ENCODE measurements around the gene PTPN18.

PTPN18 gene

GRCh38 chr2:130368786-130369185 is 12.9 kb downstream of the PTPN18 start:
- H3K27me3 Mint-ChIP-seq: no peaks in the 10 kb centered on the region
- peaks cover 33% of the 10 kb centered on the region for H3K36me3 Mint-ChIP-seq (ENCODE audit: low read depth)
- H3K9me3 Mint-ChIP-seq: no peaks in the 10 kb centered on the region
- H3K4me1 Mint-ChIP-seq (ENCODE audit: low read depth): peaks cover 29% of the 10 kb centered on the region
- H3K4me3 Mint-ChIP-seq: no peak overlapping the region
- no peak overlapping the region for H3K27ac Mint-ChIP-seq
- no peak for DNase-seq

DNA sequence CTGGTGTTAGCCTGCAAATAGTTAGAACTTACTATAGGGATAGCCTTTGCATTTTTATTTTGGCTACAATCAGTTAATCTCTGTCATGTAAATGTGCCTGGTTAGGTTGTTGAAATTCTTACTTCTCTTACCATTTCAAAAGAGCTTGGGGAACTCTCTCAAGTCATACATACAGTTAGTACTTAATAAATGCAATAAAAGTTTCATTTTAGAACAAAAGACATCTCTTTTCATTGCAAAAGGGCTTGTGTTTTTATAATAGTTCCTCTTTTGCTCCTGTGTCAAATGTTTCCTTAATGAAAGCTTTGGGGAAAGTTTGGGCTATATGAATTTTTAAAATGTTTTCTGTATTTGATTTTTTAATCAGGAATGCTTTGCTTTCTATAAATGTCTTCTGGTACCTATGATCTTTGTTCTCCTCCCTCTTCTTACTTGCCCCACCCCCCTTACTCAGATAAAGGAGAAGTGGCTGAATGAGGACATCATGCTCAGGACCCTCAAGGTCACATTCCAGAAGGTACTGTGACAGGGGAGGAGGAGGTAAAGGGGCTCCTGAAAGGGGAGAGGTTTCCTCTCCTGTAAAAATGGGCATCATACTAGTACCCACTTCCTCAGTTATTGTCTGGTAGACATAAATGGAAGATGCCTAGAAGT is 13.6 kb downstream of the PTPN18 start:
- Mint-ChIP-seq H3K4me3 (no peak overlapping the region), H3K27ac (no peak overlapping the region), H3K36me3 (ENCODE audit: low read depth) (peaks cover 40% of the 10 kb centered on the region), H3K9me3 (no peaks in the 10 kb centered on the region), H3K27me3 (no peaks in the 10 kb centered on the region), H3K4me1 (ENCODE audit: low read depth) (peaks cover 33% of the 10 kb centered on the region)
- DNase-seq: no peak

DNA sequence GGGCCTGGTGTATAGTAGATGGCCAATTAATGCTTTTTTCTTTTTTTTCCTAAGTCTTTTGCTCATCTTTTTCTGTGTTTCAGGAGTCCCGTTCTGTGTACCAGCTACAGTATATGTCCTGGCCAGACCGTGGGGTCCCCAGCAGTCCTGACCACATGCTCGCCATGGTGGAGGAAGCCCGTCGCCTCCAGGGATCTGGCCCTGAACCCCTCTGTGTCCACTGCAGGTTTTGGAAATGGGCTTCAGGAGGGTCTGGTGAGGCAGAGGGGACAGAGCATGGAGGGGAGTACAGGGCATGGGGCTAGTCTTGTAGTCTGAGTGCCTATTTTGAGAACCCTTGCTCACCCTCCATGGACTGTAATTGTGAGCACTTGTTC is 14.1 kb downstream of the PTPN18 start:
- H3K4me1 Mint-ChIP-seq (ENCODE audit: low read depth): peaks cover 38% of the 10 kb centered on the region
- peak overlapping the region; percentile 92 for H3K4me3 Mint-ChIP-seq
- no peaks in the 10 kb centered on the region for H3K27me3 Mint-ChIP-seq
- peak overlapping the region; percentile 95 for H3K27ac Mint-ChIP-seq
- DNase-seq: no peak
- H3K9me3 Mint-ChIP-seq: no peaks in the 10 kb centered on the region
- H3K36me3 Mint-ChIP-seq (ENCODE audit: low read depth): peaks cover 45% of the 10 kb centered on the region

GRCh38 chr2:130370490-130370889 is 14.6 kb downstream of the PTPN18 start:
- H3K27ac Mint-ChIP-seq: peak overlapping the region; percentile 95

GRCh38 chr2:130371723-130372054 is 15.8 kb downstream of the PTPN18 start:
- Mint-ChIP-seq H3K4me1 (ENCODE audit: low read depth) (peaks cover 52% of the 10 kb centered on the region), H3K27me3 (no peaks in the 10 kb centered on the region), H3K27ac (peak overlapping the region; percentile 95), H3K4me3 (peak overlapping the region; percentile 92), H3K36me3 (ENCODE audit: low read depth) (peaks cover 62% of the 10 kb centered on the region), H3K9me3 (no peaks in the 10 kb centered on the region)
- DNase-seq: no peak

More at GRCh38 chr2:130370490-130370889, 14.6 kb downstream of the PTPN18 start:
- Mint-ChIP-seq H3K9me3 (no peaks in the 10 kb centered on the region), H3K36me3 (ENCODE audit: low read depth) (peaks cover 50% of the 10 kb centered on the region), H3K27me3 (no peaks in the 10 kb centered on the region), H3K4me1 (ENCODE audit: low read depth) (peaks cover 41% of the 10 kb centered on the region), H3K4me3 (peak overlapping the region; percentile 92)
- peak; percentile 56 for DNase-seq

GRCh38 chr2:130372055-130372832 is 16.4 kb downstream of the PTPN18 start:
- no peaks in the 10 kb centered on the region for H3K27me3 Mint-ChIP-seq
- H3K36me3 Mint-ChIP-seq (ENCODE audit: low read depth): peaks cover 64% of the 10 kb centered on the region
- H3K4me1 Mint-ChIP-seq (ENCODE audit: low read depth): peaks cover 57% of the 10 kb centered on the region

DNA sequence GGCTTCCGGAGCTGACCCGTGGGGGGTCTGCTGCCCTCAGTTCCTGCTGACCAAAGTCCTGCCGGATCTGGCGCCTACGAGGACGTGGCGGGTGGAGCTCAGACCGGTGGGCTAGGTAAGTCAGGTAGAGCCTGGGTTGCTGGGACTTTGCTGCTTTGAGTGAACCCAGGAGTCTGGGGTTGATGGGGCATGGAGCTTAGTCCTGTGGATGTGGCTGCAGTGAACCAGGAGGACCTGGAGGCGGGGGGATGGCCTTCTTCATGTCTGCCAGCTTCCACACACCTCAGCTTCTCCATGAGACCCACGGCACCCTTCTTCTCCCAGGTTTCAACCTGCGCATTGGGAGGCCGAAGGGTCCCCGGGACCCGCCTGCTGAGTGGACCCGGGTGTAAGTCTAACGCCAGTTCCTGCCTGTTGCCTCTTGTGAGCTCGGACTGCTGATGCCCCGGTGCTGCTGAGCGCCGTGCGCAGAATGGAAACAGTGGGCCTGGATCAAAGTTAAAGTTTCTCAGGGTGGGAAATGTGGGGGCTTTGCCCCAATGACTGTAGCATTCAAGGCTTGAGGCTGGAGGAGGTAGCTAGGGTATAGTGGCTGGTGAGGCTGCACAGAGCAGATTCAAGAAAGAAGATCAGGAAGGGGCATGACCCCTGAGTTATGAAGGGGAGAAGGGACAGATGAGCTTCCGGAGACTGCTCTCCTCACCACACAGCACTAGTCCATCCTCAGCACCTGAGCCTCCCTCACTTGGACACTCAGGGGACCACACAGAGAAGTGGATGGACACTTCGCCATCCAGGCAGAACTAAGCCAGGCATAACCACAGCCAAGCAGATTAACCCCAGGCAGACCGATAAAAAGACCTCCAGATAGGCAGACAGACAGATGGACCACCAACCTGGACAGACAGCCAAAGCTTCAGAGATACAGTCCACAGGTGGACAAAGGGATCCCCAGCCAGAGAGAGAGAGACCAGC is 17.3 kb downstream of the PTPN18 start:
- Mint-ChIP-seq H3K4me1 (ENCODE audit: low read depth) (peaks cover 64% of the 10 kb centered on the region), H3K36me3 (ENCODE audit: low read depth) (peaks cover 64% of the 10 kb centered on the region), H3K27me3 (no peaks in the 10 kb centered on the region), H3K9me3 (no peaks in the 10 kb centered on the region), H3K4me3 (peak overlapping the region; percentile 92), H3K27ac (peak overlapping the region; percentile 91)
- DNase-seq: no peak

More at GRCh38 chr2:130372055-130372832, 16.4 kb downstream of the PTPN18 start:
- no peaks in the 10 kb centered on the region for H3K9me3 Mint-ChIP-seq
- DNase-seq: peak; percentile 87
- peak overlapping the region; percentile 92 for H3K4me3 Mint-ChIP-seq
- H3K27ac Mint-ChIP-seq: peak overlapping the region; percentile 95

GRCh38 chr2:130373808-130374365 is 18.0 kb downstream of the PTPN18 start:
- H3K9me3 Mint-ChIP-seq: no peaks in the 10 kb centered on the region
- peak overlapping the region; percentile 91 for H3K27ac Mint-ChIP-seq
- no peak for DNase-seq
- H3K4me1 Mint-ChIP-seq (ENCODE audit: low read depth): peaks cover 70% of the 10 kb centered on the region
- peak overlapping the region; percentile 92 for H3K4me3 Mint-ChIP-seq
- H3K27me3 Mint-ChIP-seq: no peaks in the 10 kb centered on the region
- peaks cover 69% of the 10 kb centered on the region for H3K36me3 Mint-ChIP-seq (ENCODE audit: low read depth)

DNA sequence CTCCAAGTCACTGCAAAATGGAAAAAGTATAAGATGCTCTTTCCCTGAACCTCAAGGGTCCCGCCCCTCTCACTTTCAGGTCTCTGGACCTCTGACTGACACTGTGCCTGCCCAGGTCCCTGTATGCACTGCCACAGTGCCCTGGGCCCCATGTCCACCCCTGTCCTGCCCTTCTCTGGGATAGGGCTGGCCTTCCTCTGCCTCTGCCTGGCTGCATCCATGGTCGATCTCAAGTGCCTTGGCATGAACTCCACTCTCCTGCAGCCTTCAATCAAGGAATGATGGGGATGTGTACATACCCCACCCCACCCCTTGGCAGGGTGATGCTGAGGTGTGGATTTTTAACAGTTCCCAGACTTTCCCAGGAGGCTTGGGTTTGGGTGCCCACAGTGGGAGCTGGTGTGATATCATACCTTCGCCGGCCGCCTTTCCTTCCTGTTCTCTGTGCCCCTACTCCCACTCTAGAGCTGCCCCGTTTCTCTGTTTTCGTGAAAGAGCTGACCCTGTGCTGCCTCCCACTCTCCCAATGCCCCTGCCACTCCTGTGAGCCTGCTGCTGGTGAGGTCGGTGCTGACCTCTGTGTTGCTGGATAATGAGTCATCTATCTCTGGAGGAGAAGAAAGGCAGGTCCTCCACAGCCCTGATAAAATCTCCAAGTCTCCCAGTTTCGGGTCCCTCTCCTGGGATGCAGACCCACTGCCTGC is 18.9 kb downstream of the PTPN18 start:
- Mint-ChIP-seq H3K27ac (peak overlapping the region; percentile 80), H3K27me3 (no peaks in the 10 kb centered on the region), H3K4me1 (ENCODE audit: low read depth) (peaks cover 77% of the 10 kb centered on the region), H3K9me3 (no peaks in the 10 kb centered on the region), H3K36me3 (ENCODE audit: low read depth) (peaks cover 72% of the 10 kb centered on the region), H3K4me3 (peak overlapping the region; percentile 38)
- no peak for DNase-seq

- Mint-ChIP-seq H3K27ac (peak overlapping the region; percentile 80), H3K36me3 (ENCODE audit: low read depth) (peaks cover 70% of the 10 kb centered on the region)
Observed at GRCh38 chr2:130375291-130376266, 19.7 kb downstream of the PTPN18 start.

GRCh38 chr2:130376433-130377293 is 20.8 kb downstream of the PTPN18 start:
- DNase-seq: no peak
- H3K9me3 Mint-ChIP-seq: no peaks in the 10 kb centered on the region
- H3K27ac Mint-ChIP-seq: peak overlapping the region; percentile 19
- H3K4me3 Mint-ChIP-seq: peak overlapping the region; percentile 0
- peaks cover 71% of the 10 kb centered on the region for H3K4me1 Mint-ChIP-seq (ENCODE audit: low read depth)
- H3K36me3 Mint-ChIP-seq (ENCODE audit: low read depth): peaks cover 69% of the 10 kb centered on the region
- no peaks in the 10 kb centered on the region for H3K27me3 Mint-ChIP-seq

More at GRCh38 chr2:130375291-130376266, 19.7 kb downstream of the PTPN18 start:
- Mint-ChIP-seq H3K4me1 (ENCODE audit: low read depth) (peaks cover 78% of the 10 kb centered on the region), H3K9me3 (no peaks in the 10 kb centered on the region), H3K27me3 (no peaks in the 10 kb centered on the region), H3K4me3 (no peak overlapping the region)
- no peak for DNase-seq

GRCh38 chr2:130377491-130377890 is 21.6 kb downstream of the PTPN18 start:
- Mint-ChIP-seq H3K4me1 (ENCODE audit: low read depth) (peaks cover 69% of the 10 kb centered on the region), H3K4me3 (no peak overlapping the region), H3K9me3 (no peaks in the 10 kb centered on the region), H3K36me3 (ENCODE audit: low read depth) (peaks cover 73% of the 10 kb centered on the region), H3K27me3 (no peaks in the 10 kb centered on the region), H3K27ac (peak overlapping the region; percentile 61)
- no peak for DNase-seq
